ENCODE data around the gene TM9SF1.
A peak's percentile ranks its signal among the peaks of the same experiment; 100 is the strongest.

TM9SF1 gene

GRCh38 chr14:24179961-24180796, 15.1 kb downstream of the TM9SF1 start:
- peak in 17 of 51 donors; percentile 3 to 68 (median 24) for DNase-seq

DNA sequence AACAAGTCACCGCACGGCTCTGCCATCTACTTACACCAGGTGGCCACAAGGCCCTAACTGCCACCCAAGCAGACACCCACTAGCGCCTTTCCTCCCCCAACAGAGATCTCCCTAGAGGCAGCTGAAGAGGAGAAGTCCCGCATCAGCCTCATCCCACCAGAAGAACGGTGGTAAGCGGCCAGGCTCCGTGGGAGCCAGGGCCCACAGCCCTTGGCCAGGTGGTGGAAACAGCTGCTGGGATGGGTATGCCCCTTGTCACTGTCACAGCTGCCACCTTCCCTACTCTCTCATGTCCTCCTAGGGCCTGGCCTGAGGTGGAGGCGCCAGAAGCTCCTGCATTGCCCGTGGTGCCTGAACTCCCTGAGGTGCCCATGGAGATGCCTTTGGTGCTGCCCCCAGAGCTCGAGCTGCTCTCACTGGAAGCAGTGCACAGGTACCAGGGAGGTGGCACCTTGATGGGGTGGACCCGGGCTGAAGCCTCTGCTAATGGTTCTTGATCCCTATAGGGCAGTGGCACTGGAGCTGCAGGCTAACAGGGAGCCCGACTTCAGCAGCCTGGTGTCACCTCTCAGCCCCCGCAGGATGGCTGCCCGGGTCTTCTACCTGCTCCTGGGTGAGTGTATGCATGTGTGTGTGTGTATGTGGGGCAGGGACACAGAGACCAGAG, 15.8 kb downstream of the TM9SF1 start:
- no peak for DNase-seq

GRCh38 chr14:24178399-24179178, 16.7 kb downstream of the TM9SF1 start:
- no peak for DNase-seq

DNA sequence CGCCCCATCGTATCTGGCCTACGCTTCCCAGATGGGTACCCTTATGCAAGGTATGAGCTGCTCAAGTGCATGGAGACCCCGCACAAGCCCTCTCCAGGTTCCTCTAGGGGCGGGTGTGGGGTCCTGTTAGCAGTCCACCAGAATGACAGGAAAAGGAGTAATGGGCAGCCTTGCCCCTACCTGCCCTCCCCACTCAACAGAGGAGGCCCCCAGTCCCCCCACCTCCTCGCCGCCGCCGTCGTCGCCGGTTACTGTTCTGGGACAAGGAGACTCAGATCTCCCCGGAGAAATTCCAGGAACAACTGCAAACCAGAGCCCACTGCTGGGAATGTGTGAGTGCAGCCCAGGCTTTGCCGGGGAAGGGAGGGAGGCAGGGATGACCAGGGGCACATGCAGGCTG, 17.4 kb downstream of the TM9SF1 start:
- no peak for DNase-seq

DNA sequence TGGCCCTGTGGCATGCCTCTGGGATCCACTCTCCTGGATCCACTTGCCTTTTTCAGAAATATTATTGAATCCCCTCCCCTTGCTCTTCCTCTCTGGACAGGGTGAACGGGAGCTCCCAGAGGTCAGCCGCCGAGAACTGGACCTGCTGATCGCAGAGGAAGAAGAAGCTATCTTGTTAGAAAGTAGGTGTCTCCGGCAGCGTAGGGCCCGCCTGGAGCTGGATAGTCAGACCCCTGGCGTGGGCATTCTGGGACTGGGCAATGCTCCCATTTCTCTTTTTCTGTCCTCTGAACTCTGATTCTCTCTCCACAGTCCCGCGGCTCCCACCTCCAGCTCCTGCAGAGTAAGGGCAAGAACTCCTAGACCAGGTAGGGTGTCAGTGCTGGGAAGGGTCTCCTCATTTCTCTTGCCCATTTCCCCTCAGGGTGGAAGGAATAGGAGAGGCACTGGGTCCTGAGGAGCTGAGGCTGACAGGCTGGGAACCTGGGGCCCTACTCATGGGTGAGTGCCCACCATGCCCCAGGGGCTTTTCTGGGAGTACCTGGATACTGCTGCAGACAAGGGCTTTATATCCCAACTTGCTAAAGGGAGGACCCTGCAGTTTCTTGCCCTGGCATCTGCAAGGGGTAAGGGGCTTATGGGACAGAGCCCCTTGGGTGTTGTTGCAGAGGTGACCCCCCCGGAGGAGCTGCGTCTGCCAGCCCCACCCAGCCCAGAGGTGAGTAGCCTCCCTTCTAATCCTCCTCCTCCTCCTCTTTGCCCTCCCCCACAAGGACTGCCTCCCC, 18.0 kb downstream of the TM9SF1 start:
- DNase-seq, result no peak

GRCh38 chr14:24176599-24176998, 18.6 kb downstream of the TM9SF1 start:
- no peak for DNase-seq

- DNase-seq, result peak in 4 of 51 donors; percentile 16 to 41 (median 32)
These were observed 22.4 kb downstream of the TM9SF1 start for GRCh38 chr14:24172871-24173281.

- peak in 7 of 51 donors; percentile 12 to 51 (median 31) for DNase-seq
These were observed 22.9 kb downstream of the TM9SF1 start for GRCh38 chr14:24172261-24172860.

GRCh38 chr14:24171422-24172260, 23.6 kb downstream of the TM9SF1 start, which contains the start of gene REC8:
Gene REC8 (plus strand): TSS chr14:24172080. CDS start chr14:24172553, 473 bp downstream.
- DNase-seq, result peak; percentile 43 to 98 (median 90)

- no peak for DNase-seq
These were observed 27.6 kb downstream of the TM9SF1 start for GRCh38 chr14:24167469-24168114.

GRCh38 chr14:24165785-24166184, 29.5 kb downstream of the TM9SF1 start:
- no peak for DNase-seq

- no peak for DNase-seq
These were observed 30.7 kb downstream of the TM9SF1 start for GRCh38 chr14:24164518-24164991.

- peak in 5 of 51 donors; percentile 8 to 24 (median 14) for DNase-seq
These were observed 33.1 kb downstream of the TM9SF1 start for GRCh38 chr14:24162093-24162492.

GRCh38 chr14:24160850-24161804, 34.1 kb downstream of the TM9SF1 start, which contains the start of gene IRF9:
Gene IRF9 (plus strand): TSS chr14:24161265. CDS start chr14:24162145, 880 bp downstream.
- DNase-seq, result peak; percentile 68 to 99 (median 92)

GRCh38 chr14:24160499-24160849, 34.8 kb downstream of the TM9SF1 start:
- DNase-seq, result no peak

DNA sequence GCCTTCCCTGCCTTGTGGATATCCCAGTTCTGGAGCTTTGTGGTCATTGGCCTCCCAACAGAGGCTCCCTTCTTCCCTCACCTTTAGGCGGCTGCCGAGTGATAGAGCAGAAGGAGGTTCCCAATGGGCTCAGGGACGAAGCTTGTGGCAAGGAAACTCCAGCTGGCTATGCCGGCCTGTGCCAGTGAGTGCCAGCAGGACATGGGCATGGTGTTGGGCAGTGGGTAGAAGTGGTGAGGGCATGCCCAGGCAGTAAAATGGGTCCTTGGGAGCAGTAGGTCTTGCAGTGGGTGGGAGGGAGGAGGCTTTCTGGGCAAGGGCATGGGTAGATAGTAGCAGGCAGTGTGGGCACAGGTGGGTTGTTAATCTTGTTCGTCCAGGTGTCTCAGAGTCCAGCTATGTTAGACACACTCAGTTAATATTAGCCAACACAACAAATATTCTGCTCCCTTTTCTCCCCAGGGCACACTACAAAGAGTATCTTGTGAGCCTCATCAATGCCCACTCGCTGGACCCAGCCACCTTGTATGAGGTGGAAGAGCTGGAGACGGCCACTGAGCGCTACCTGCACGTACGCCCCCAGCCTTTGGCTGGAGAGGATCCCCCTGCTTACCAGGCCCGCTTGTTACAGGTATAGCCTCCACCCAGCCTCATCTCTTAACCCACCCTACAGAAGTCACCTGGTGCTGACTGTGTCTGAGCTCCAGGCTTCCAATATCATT, 35.3 kb downstream of the TM9SF1 start:
- DNase-seq, result no peak

- no peak for DNase-seq
These were observed 37.9 kb downstream of the TM9SF1 start for GRCh38 chr14:24157331-24157730.

All from hypothalamus (tissue), 51 donors.